Tibial nerve (tissue), 3 donors: ENCODE results near the gene MPP4.

Experiments used
- CTCF ChIP-seq, 5 experiments: fragments of 200-600 bp in 3 of 5; fragments of 450-650 bp in 2 of 5; sonication (generic) in 3 of 5; IDR thresholded peaks; one replicate each; pipeline ENCODE4 v1.5.1; 2016 to 2019; ENCODE audit warnings: antibody characterized with exemption in 5 of 5, mild to moderate bottlenecking in 3 of 5, moderate library complexity in 2 of 5
- POLR2A ChIP-seq, 2 donors: fragments of 450-650 bp; IDR thresholded peaks; one replicate each; pipeline ENCODE4 v1.6.1; 2017; ENCODE audit warnings: antibody characterized with exemption in 2 of 2, mild to moderate bottlenecking in 2 of 2, moderate library complexity in 2 of 2

DNA sequence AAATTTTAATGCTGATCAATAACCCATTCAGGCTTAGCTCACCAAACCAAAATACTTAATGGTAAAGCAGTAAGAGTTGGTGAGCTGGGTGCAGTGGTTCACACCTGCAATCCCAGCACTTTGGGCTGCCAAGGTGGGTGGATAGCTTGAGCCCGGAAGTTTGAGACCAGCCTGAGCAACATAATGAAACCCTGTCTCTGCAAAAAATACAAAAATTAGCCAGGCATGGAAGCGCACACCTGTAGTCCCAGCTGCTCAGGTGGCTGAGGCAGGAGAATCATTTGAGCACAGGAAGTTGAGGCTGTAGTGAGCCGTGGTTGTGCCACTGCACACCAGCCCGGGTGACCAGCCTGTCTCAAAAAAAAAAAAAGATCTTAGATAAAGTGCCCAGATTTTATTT lies 35.7 kb upstream of the MPP4 start:
- no peak for TF ChIP-seq CTCF (IDR thresholded peaks at IDR 0.05)
- no peak for TF ChIP-seq POLR2A (IDR thresholded peaks at IDR 0.05)
